ENCODE results near the gene ZC3H7A. TPM values are rescaled to one million over a fixed set of nuclear protein-coding genes. Genes with fewer than 3 reads are reported as not detected.

The ZC3H7A gene
- total and polyA plus RNA-seq, 7 donors, result 19.9 to 62.5 (median 45.5) TPM

GRCh38 chr16:11712122-11712521, 84.9 kb downstream of the ZC3H7A start:
- Histone ChIP-seq H3K4me1 (peaks cover 0 to 27% (median 22%) of the 10 kb centered on the region in 4 donors), H3K27me3 (no peaks in the 10 kb centered on the region), H3K9me3 (no peaks in the 10 kb centered on the region), H3K36me3 (peaks cover 0 to 24% (median 0%) of the 10 kb centered on the region in 4 donors), H3K27ac (no peak overlapping the region), H3K4me3 (no peak overlapping the region)
- DNase-seq, result no peak
- intact Hi-C loops (cut with DNase I), result loop anchor here (5.0 kb wide), 2 partner anchors 40 to 70 kb away; no protein-coding TSS in a partner anchor
- TF ChIP-seq, protein P1, sequence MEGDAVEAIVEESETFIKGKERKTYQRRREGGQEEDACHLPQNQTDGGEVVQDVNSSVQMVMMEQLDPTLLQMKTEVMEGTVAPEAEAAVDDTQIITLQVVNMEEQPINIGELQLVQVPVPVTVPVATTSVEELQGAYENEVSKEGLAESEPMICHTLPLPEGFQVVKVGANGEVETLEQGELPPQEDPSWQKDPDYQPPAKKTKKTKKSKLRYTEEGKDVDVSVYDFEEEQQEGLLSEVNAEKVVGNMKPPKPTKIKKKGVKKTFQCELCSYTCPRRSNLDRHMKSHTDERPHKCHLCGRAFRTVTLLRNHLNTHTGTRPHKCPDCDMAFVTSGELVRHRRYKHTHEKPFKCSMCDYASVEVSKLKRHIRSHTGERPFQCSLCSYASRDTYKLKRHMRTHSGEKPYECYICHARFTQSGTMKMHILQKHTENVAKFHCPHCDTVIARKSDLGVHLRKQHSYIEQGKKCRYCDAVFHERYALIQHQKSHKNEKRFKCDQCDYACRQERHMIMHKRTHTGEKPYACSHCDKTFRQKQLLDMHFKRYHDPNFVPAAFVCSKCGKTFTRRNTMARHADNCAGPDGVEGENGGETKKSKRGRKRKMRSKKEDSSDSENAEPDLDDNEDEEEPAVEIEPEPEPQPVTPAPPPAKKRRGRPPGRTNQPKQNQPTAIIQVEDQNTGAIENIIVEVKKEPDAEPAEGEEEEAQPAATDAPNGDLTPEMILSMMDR (IDR thresholded peaks at IDR 0.05), result no peak
- TF ChIP-seq EP300 (IDR thresholded peaks at IDR 0.05) (no peak), POLR2A (IDR thresholded peaks at IDR 0.05) (no peak), POLR2AphosphoS5 (IDR thresholded peaks at IDR 0.05) (no peak)
- 95% methylated on average over 3 of the region's 3 CpGs for WGBS, 2 donors

- WGBS, 2 donors, result 81 to 92% methylated on average over 4 of the region's 4 CpGs
- no peaks in the 10 kb centered on the region for H3K27me3 ChIP-seq
- no peak overlapping the region for H3K4me3 ChIP-seq
- TF ChIP-seq POLR2AphosphoS5 (IDR thresholded peaks at IDR 0.05) (no peak), POLR2A (IDR thresholded peaks at IDR 0.05) (no peak), EP300 (IDR thresholded peaks at IDR 0.05) (no peak)
- TF ChIP-seq, protein P1 (IDR thresholded peaks at IDR 0.05), result no peak
- H3K27ac ChIP-seq, result no peak overlapping the region
- intact Hi-C loops (cut with DNase I), result loop anchor here (5.0 kb wide), 2 partner anchors 39 to 69 kb away; no protein-coding TSS in a partner anchor
- DNase-seq, result no peak
- H3K9me3 ChIP-seq, result no peaks in the 10 kb centered on the region
- H3K4me1 ChIP-seq, result peaks cover 0 to 22% (median 17%) of the 10 kb centered on the region in 4 donors
- peaks cover 0 to 24% (median 0%) of the 10 kb centered on the region in 4 donors for H3K36me3 ChIP-seq
Observed at GRCh38 chr16:11711662-11712061, 85.4 kb downstream of the ZC3H7A start.

DNA sequence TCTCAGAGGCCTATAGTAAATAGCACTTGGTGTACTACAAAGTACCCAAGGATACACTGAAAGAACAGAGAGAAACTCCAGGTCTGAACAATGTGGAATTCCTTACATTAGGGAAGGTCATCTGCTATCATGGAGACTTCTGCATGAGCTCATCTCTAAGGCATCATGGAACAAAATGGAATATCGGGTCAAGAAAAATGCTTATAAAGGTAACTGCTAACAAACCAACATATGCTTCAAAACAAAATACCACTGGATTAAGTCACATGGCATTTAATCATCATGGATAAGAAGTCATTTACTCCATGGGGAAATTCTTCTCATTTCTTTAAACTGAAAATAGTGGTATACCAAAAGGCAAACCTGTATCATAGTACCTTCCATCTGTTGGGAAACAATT, 88.6 kb downstream of the ZC3H7A start:
- Histone ChIP-seq H3K27ac (no peak overlapping the region), H3K9me3 (no peaks in the 10 kb centered on the region), H3K4me1 (peaks cover 0 to 12% (median 8%) of the 10 kb centered on the region in 4 donors), H3K36me3 (peaks cover 0 to 30% (median 0%) of the 10 kb centered on the region in 4 donors), H3K4me3 (no peak overlapping the region), H3K27me3 (no peaks in the 10 kb centered on the region)
- intact Hi-C loops (cut with DNase I), result no loop called here
- no peak for TF ChIP-seq POLR2A (IDR thresholded peaks at IDR 0.05)
- TF ChIP-seq EP300 (IDR thresholded peaks at IDR 0.05), result no peak
- TF ChIP-seq, protein P1 (IDR thresholded peaks at IDR 0.05), result no peak
- TF ChIP-seq POLR2AphosphoS5 (IDR thresholded peaks at IDR 0.05), result no peak
- DNase-seq, result no peak
- WGBS, 2 donors, result 96 to 98% methylated on average over 1 of the region's 1 CpG

DNA sequence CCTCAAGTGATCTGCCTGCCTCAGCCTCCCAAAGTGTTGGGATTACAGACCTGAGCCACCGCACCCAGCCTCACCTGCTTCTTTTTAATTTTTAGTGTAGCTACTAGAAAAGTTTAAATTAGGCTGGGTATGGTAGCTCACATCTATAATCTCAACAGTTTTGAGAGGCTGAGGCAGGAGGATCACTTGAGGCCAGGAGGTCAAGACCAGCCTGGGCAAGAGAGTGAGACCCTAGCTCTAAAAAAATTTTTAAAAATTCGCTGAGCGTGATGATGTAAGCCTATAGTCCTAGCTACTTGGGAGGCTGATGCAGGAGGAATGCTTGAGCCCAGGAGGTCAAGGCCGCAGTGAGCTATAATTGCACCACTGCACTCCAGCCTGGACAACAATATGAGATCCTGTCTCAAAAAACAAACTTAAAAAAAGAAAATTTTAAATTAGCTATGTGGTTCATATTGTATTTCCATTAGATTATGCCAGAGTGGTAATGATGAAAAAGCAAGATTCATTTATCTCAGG, 89.3 kb downstream of the ZC3H7A start:
- no peaks in the 10 kb centered on the region for H3K27me3 ChIP-seq
- intact Hi-C loops (cut with DNase I), result no loop called here
- no peak for DNase-seq
- H3K9me3 ChIP-seq, result no peaks in the 10 kb centered on the region
- WGBS, 2 donors, result 98% methylated on average over 4 of the region's 4 CpGs
- TF ChIP-seq POLR2A (IDR thresholded peaks at IDR 0.05), result no peak
- no peak for TF ChIP-seq POLR2AphosphoS5 (IDR thresholded peaks at IDR 0.05)
- TF ChIP-seq, protein P1 (IDR thresholded peaks at IDR 0.05), result no peak
- TF ChIP-seq EP300 (IDR thresholded peaks at IDR 0.05), result no peak
- H3K4me3 ChIP-seq, result no peak overlapping the region
- peaks cover 0 to 30% (median 0%) of the 10 kb centered on the region in 4 donors for H3K36me3 ChIP-seq
- no peak overlapping the region for H3K27ac ChIP-seq
- peaks cover 0 to 12% (median 8%) of the 10 kb centered on the region in 4 donors for H3K4me1 ChIP-seq

Data from sigmoid colon (tissue), 7 donors.